ENCODE measurements around the gene ZNF780B.

GRCh38 chr19:40081411-40081810 lies 25.4 kb upstream of the ZNF780B start:
- no peak for TF ChIP-seq POLR2A (IDR thresholded peaks at IDR 0.05; ENCODE audit: low read depth, low read length)
- no peak for TF ChIP-seq POLR2AphosphoS5 (IDR thresholded peaks at IDR 0.05; ENCODE audit: low read depth, low read length)
